ENCODE results near the gene HOXC5. TPM values are rescaled to one million over a fixed set of nuclear protein-coding genes. Genes with fewer than 3 reads are reported as not detected.

The HOXC5 gene
- total and polyA plus RNA-seq, 12 donors, result 0.01 TPM; not detected in 11

GRCh38 chr12:54002915-54003389 lies 29.9 kb upstream of the HOXC5 start:
- Histone ChIP-seq H3K36me3 (peaks cover 0 to 5% (median 0%) of the 10 kb centered on the region in 9 donors), H3K9me3 (no peaks in the 10 kb centered on the region), H3K4me1 (peaks cover 5 to 29% (median 22%) of the 10 kb centered on the region in 9 donors), H3K4me3 (no peak overlapping the region), H3K27ac (no peak overlapping the region), H3K27me3 (peaks cover 40 to 100% (median 100%) of the 10 kb centered on the region in 7 donors)
- TF ChIP-seq CTCF (IDR thresholded peaks at IDR 0.05), result no peak
- ATAC-seq (no peak), DNase-seq (no peak)
- intact Hi-C loops (cut with DNase I), result loop anchor here in 1 of 10 donors (10.0 kb wide), 1 partner anchor 372 kb away; no protein-coding TSS in a partner anchor
- WGBS, 2 donors, result 16 to 21% methylated on average over 19 of the region's 19 CpGs

- intact Hi-C loops (cut with DNase I), result loop anchor here in 2 of 10 donors (2.0 to 10.0 kb wide), 2 partner anchors 203 to 371 kb away; no protein-coding TSS in a partner anchor
These were observed 29.2 kb upstream of the HOXC5 start for GRCh38 chr12:54003625-54004024.

GRCh38 chr12:54004063-54004840 lies 28.6 kb upstream of the HOXC5 start:
- DNase-seq, result no peak
- Histone ChIP-seq H3K36me3 (peaks cover 0 to 5% (median 0%) of the 10 kb centered on the region in 9 donors), H3K27ac (no peak overlapping the region), H3K4me3 (no peak overlapping the region), H3K27me3 (peaks cover 37 to 98% (median 97%) of the 10 kb centered on the region in 7 donors), H3K4me1 (peaks cover 8 to 31% (median 25%) of the 10 kb centered on the region in 9 donors), H3K9me3 (no peaks in the 10 kb centered on the region)
- no peak for TF ChIP-seq CTCF (IDR thresholded peaks at IDR 0.05)
- ATAC-seq, result no peak
- intact Hi-C loops (cut with DNase I), result loop anchor here in 2 of 10 donors (2.0 to 10.0 kb wide), 2 partner anchors 203 to 371 kb away; no protein-coding TSS in a partner anchor
- 17 to 26% methylated on average over 20 of the region's 20 CpGs for WGBS, 2 donors

More at GRCh38 chr12:54003625-54004024, 29.2 kb upstream of the HOXC5 start:
- Histone ChIP-seq H3K9me3 (no peaks in the 10 kb centered on the region), H3K27me3 (peaks cover 34 to 100% (median 99%) of the 10 kb centered on the region in 7 donors), H3K36me3 (peaks cover 0 to 5% (median 0%) of the 10 kb centered on the region in 9 donors), H3K27ac (no peak overlapping the region), H3K4me1 (peaks cover 5 to 29% (median 22%) of the 10 kb centered on the region in 9 donors), H3K4me3 (no peak overlapping the region)
- WGBS, 2 donors, result 27 to 29% methylated on average over 3 of the region's 3 CpGs
- no peak for TF ChIP-seq CTCF (IDR thresholded peaks at IDR 0.05)
- no peak for DNase-seq
- ATAC-seq, result no peak

- no peak for ATAC-seq
- no peaks in the 10 kb centered on the region for H3K9me3 ChIP-seq
- H3K4me3 ChIP-seq, result no peak overlapping the region
- peaks cover 0 to 5% (median 0%) of the 10 kb centered on the region in 9 donors for H3K36me3 ChIP-seq
- intact Hi-C loops (cut with DNase I), result loop anchor here in 5 of 10 donors (2.0 to 10.0 kb wide), 4 partner anchors 197 to 370 kb away; no protein-coding TSS in a partner anchor
- TF ChIP-seq CTCF (IDR thresholded peaks at IDR 0.05), result no peak
- H3K27me3 ChIP-seq, result peaks cover 44 to 98% (median 97%) of the 10 kb centered on the region in 7 donors
- DNase-seq, result no peak
- WGBS, 2 donors, result 11 to 16% methylated on average over 31 of the region's 31 CpGs
- no peak overlapping the region for H3K27ac ChIP-seq
- peaks cover 9 to 28% (median 24%) of the 10 kb centered on the region in 9 donors for H3K4me1 ChIP-seq
These were observed 27.9 kb upstream of the HOXC5 start for GRCh38 chr12:54004841-54005530.
